ENCODE measurements around the gene RRM2. TPM values are rescaled to one million over a fixed set of nuclear protein-coding genes. Genes with fewer than 3 reads are reported as not detected.

The RRM2 gene
- total and polyA plus RNA-seq, 2 experiments from 2014 or later: 108 to 119 TPM

- TF ChIP-seq REST (IDR thresholded peaks at IDR 0.05; ENCODE audit: unreplicated experiment) (no peak), EZH2 (IDR thresholded peaks at IDR 0.05; ENCODE audit: low read depth, unreplicated experiment) (no peak), ZNF331 (CRISPR knock-in tag; IDR thresholded peaks at IDR 0.05; ENCODE audit: low read depth) (no peak), ETS1 (IDR thresholded peaks at IDR 0.05) (no peak)
Measured at GRCh38 chr2:10165861-10166675, 43.5 kb downstream of the RRM2 start (continued).

GRCh38 chr2:10166676-10167292, 44.2 kb downstream of the RRM2 start:
- H3K4me1 ChIP-seq (ENCODE audit: insufficient read depth): no peaks in the 10 kb centered on the region
- no peak overlapping the region for H3K4me3 ChIP-seq
- H3K27ac Mint-ChIP-seq: no peak overlapping the region
- peaks cover 2% of the 10 kb centered on the region for H3K4me1 Mint-ChIP-seq
- H3F3A ChIP-seq (replicated peaks; ENCODE audit: low read depth): no peaks in the 10 kb centered on the region
- H3K27me3 ChIP-seq (ENCODE audit: insufficient read depth): no peaks in the 10 kb centered on the region
- no peak overlapping the region for H3K4me3 Mint-ChIP-seq
- no peaks in the 10 kb centered on the region for H3K9me2 ChIP-seq (ENCODE audit: insufficient read depth)
- DNase-seq (ENCODE audit: low spot score) (no peak), ATAC-seq (no peak)
- H3K36me3 Mint-ChIP-seq (ENCODE audit: low read depth): peaks cover 4% of the 10 kb centered on the region; the same call in 2 of the 3 replicates
- H3K79me2 ChIP-seq (replicated peaks; ENCODE audit: insufficient read depth): no peaks in the 10 kb centered on the region
- no peak overlapping the region for H2AFZ ChIP-seq
- no peaks in the 10 kb centered on the region for H4K20me1 ChIP-seq (replicated peaks; ENCODE audit: insufficient read depth)
- no peaks in the 10 kb centered on the region for H3K36me3 ChIP-seq (ENCODE audit: insufficient read depth)
- peaks cover 11% of the 10 kb centered on the region for H3K27me3 Mint-ChIP-seq (ENCODE audit: insufficient read depth, low read depth, poor library complexity)
- H3K27ac ChIP-seq (ENCODE audit: low read depth): no peak overlapping the region
- no peaks in the 10 kb centered on the region for H3K9me3 Mint-ChIP-seq
- H3K4me2 ChIP-seq: no peak overlapping the region
- TF ChIP-seq ZNF331 (CRISPR knock-in tag; IDR thresholded peaks at IDR 0.05; ENCODE audit: low read depth) (no peak), REST (IDR thresholded peaks at IDR 0.05; ENCODE audit: unreplicated experiment) (no peak), JUNB (IDR thresholded peaks at IDR 0.05; ENCODE audit: unreplicated experiment) (no peak), STAT1 (IDR thresholded peaks at IDR 0.05; ENCODE audit: unreplicated experiment) (no peak), ZNF462 (CRISPR knock-in tag; IDR thresholded peaks at IDR 0.05) (no peak)
